CD4-positive, CD25-positive, alpha-beta regulatory T cell (primary cell): Measurements from ENCODE around the gene GEMIN2. TPM values are rescaled to one million over a fixed set of nuclear protein-coding genes. Genes with fewer than 3 reads are reported as not detected.
"Not testable (repeated sequence)": the region's sequence is repeated elsewhere in the genome, so short reads cannot be mapped to it uniquely, and the experiment has no call there.

Source experiments
- ATAC-seq, 2 donors: fragments of 150-1000 bp; cut with Tn5 transposase; one replicate each; pipeline ENCODE4 v1.10.0; 2021; ENCODE audit warnings: low read depth in 2 of 2, moderate number of reproducible peaks in 2 of 2, moderate library complexity in 1 of 2
- DNase-seq, 3 donors: peaks; one replicate each; pipeline versions ENCODE4 v3.0.0 to v3.0.0-alpha.2; 2012 to 2022; ENCODE audit warnings: mixed read lengths in 1 of 3
- H3K27ac ChIP-seq: one replicate; pipeline ENCODE4 v1.7.0; 2013; ENCODE audit warnings: mild to moderate bottlenecking, low read length; ENCODE audit not compliant: insufficient read depth, poor library complexity, severe bottlenecking
- H3K27me3 ChIP-seq: one replicate; pipeline ENCODE4 v1.7.0; 2013; ENCODE audit warnings: low read length; ENCODE audit not compliant: control insufficient read depth, insufficient read depth
- H3K36me3 ChIP-seq: one replicate; pipeline ENCODE4 v1.7.0; 2013; ENCODE audit warnings: mild to moderate bottlenecking, low read length, moderate library complexity; ENCODE audit not compliant: control insufficient read depth, insufficient read depth
- H3K4me1 ChIP-seq: 2 replicates; pipeline ENCODE4 v1.7.0; 2013; ENCODE audit warnings: mild to moderate bottlenecking, low read length; ENCODE audit not compliant: insufficient read depth, control insufficient read depth, poor library complexity, severe bottlenecking
- H3K4me3 ChIP-seq: one replicate; pipeline ENCODE4 v1.7.0; 2013; ENCODE audit warnings: low read depth, mild to moderate bottlenecking, low read length, moderate library complexity
- H3K9me3 ChIP-seq, 2 experiments: 1 replicate in 1 of 2; 2 replicates in 1 of 2; pipeline ENCODE4 v1.7.0; 2013; ENCODE audit warnings: low read length in 2 of 2, mild to moderate bottlenecking in 1 of 2, moderate library complexity in 1 of 2; ENCODE audit not compliant: control insufficient read depth in 2 of 2
- H3K27ac Mint-ChIP-seq, 3 donors: one replicate each; pipeline ENCODE4 v1.8.0; 2020 to 2022; ENCODE audit warnings: mild to moderate bottlenecking in 3 of 3, mixed read lengths in 3 of 3, moderate library complexity in 2 of 3
- H3K27me3 Mint-ChIP-seq: one replicate; pipeline ENCODE4 v1.8.0; 2022; ENCODE audit warnings: mild to moderate bottlenecking, mixed read lengths
- H3K36me3 Mint-ChIP-seq: one replicate; pipeline ENCODE4 v1.8.0; 2020; ENCODE audit warnings: mixed read lengths
- H3K4me1 Mint-ChIP-seq, 4 donors: one replicate each; pipeline ENCODE4 v1.8.0; 2020 to 2022; ENCODE audit warnings: mixed read lengths in 4 of 4, mild to moderate bottlenecking in 1 of 4
- H3K4me3 Mint-ChIP-seq, 4 donors: one replicate each; pipeline ENCODE4 v1.8.0; 2020 to 2022; ENCODE audit warnings: mild to moderate bottlenecking in 4 of 4, mixed read lengths in 4 of 4, moderate library complexity in 3 of 4
- H3K9me3 Mint-ChIP-seq, 7 donors: one replicate each; pipeline ENCODE4 v1.8.0; 2020 to 2022; ENCODE audit warnings: mixed read lengths in 7 of 7, mild to moderate bottlenecking in 3 of 7, moderate library complexity in 2 of 7
- polyA plus RNA-seq, 4 donors: library from polyadenylated mRNA; unstranded; fragments of 300-500 nt; fragmentation: Illumina TruSeq; gene quantifications; one replicate each; pipeline ENCODE4 v1.2.3, GENCODE V29; 2021
- total RNA-seq: library from RNA; stranded (reverse); gene quantifications from one replicate; pipeline ENCODE4 v1.2.3, GENCODE V29; 2022

Gene GEMIN2
- total and polyA plus RNA-seq, 5 donors from 2014 or later, result 13.4 to 18.8 (median 17.7) TPM

DNA sequence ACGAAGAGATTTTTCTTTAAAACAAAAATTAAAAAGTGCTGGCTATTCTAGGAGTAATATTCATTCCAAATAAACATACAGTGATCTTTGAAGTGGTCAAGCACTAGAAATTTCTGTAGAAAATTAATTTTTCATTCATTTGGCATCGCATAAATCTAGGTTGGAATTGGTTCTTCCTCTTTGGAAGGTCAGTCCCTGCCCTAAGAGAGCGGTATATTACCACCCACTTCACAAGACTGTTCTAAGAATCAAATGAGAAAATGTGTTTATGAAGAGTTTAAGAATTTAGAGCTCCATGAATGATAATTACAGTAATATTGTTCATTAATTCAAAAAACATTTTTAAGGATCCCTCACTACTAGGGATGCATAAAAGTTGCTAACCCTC, 444 bp upstream of the GEMIN2 start:
- H3K27ac Mint-ChIP-seq, result peak overlapping the region; percentile 77 to 99 (median 98)
- no peaks in the 10 kb centered on the region for H3K9me3 ChIP-seq

DNA sequence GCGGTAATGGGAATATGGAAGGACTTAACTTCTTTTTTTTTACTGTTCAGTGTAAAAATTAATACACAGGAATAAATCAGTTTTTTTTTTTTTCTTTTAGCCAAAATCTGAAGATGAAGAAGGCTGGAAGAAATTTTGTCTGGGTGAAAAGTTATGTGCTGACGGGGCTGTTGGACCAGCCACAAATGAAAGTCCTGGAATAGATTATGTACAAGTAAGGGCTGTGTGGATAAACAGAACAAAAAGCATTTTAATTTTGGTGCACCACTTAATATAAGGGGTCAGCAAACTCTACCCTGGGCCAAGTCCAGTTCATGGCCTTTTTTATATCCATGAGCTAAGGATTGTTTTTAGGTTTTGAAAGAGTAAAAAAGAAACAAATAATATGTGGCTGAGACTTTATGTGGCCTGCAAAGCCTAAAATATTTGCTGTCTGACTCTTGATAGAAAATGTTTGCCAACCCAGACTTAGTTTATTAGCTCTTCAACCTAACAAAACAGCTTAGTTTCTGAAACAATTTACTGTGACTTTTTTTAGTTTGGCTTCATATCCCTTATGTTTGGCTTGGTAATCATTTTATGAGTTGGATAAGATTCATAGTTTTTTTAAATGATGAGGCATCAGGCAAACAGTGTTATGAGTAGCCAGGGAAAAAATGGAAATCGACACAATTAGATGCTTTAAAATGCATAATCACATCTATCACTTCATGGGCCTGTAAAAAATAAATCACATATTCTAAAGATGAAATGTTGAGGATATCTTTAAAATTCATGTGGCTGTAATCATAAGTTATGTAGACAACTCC, 8.4 kb downstream of the GEMIN2 start:
- H3K27ac Mint-ChIP-seq, result peak overlapping the region in 1 of 3 donors; percentile 30
- H3K27me3 Mint-ChIP-seq, result no peaks in the 10 kb centered on the region
- H3K9me3 Mint-ChIP-seq, result no peaks in the 10 kb centered on the region
- H3K4me3 Mint-ChIP-seq, result no peak overlapping the region
- Histone ChIP-seq H3K27me3 (no peaks in the 10 kb centered on the region), H3K4me1 (no peaks in the 10 kb centered on the region), H3K9me3 (no peaks in the 10 kb centered on the region), H3K36me3 (peaks cover 50% of the 10 kb centered on the region), H3K4me3 (no peak overlapping the region), H3K27ac (no peak overlapping the region)
- no peak for DNase-seq
- H3K4me1 Mint-ChIP-seq, result peaks cover 0 to 5% (median 4%) of the 10 kb centered on the region in 4 donors
- no peak for ATAC-seq
- peaks cover 19% of the 10 kb centered on the region for H3K36me3 Mint-ChIP-seq

More for the DNA sequence above, 444 bp upstream of the GEMIN2 start:
- no peaks in the 10 kb centered on the region for H3K9me3 Mint-ChIP-seq
- H3K27me3 ChIP-seq, result no peaks in the 10 kb centered on the region
- H3K4me3 Mint-ChIP-seq, result peak overlapping the region; percentile 90 to 98 (median 97)
- no peaks in the 10 kb centered on the region for H3K36me3 Mint-ChIP-seq
- H3K36me3 ChIP-seq, result peaks cover 5% of the 10 kb centered on the region
- no peaks in the 10 kb centered on the region for H3K27me3 Mint-ChIP-seq
- H3K27ac ChIP-seq, result peak overlapping the region; percentile 76
- H3K4me1 ChIP-seq, result peaks cover 18% of the 10 kb centered on the region
- ATAC-seq (no peak), DNase-seq (no peak)
- peaks cover 9 to 35% (median 22%) of the 10 kb centered on the region in 4 donors for H3K4me1 Mint-ChIP-seq
- H3K4me3 ChIP-seq, result peak overlapping the region; percentile 93

DNA sequence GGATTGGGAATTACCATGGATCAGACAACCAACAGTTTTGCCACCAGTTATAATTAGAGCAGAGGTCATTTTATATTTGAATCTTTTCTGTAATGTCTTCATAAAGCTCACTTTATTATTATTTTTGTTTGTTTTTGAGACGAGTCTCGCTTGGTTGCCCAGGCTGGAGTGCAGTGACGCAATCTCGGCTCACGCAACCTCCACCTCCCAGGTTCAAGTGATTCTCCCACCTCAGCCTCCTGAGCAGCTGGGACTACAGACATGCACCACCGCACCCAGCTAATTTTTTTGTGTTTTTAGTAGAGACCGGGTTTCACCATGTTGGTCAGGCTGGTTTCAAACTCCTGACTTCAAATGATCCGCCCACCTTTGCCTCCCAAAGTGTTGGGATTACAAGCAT, 23.7 kb downstream of the GEMIN2 start:
- not testable (repeated sequence) for H3K27ac ChIP-seq, H3K4me3 ChIP-seq, H3K27me3 Mint-ChIP-seq, ATAC-seq, H3K9me3 ChIP-seq, DNase-seq, H3K4me3 Mint-ChIP-seq, H3K4me1 ChIP-seq, H3K4me1 Mint-ChIP-seq, H3K27me3 ChIP-seq, H3K9me3 Mint-ChIP-seq
- peaks cover 40% of the 10 kb centered on the region for H3K36me3 Mint-ChIP-seq
- H3K27ac Mint-ChIP-seq, result peak overlapping the region in 1 of 3 donors; percentile 73
- peaks cover 39% of the 10 kb centered on the region for H3K36me3 ChIP-seq

DNA sequence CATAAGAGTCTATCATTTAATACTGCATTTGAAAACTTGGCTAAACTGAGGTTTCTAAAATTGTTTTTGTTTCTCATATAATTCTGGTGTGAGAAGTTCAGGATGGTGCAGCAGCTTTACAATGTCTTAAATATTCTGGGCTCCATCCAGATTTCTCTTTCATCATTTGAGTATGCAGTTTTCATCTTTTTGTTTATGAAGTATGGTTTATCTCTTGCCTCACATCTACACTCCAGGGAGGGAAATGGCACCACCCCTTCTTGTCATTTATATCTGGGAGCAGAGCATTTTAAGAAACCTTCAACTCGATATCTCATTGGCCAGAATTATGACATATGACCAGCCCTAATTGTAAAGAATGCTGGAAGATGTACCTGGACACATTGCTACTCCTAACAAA, 24.3 kb downstream of the GEMIN2 start:
- Mint-ChIP-seq H3K9me3 (no peaks in the 10 kb centered on the region), H3K27ac (peak overlapping the region in 1 of 3 donors; percentile 73), H3K27me3 (no peaks in the 10 kb centered on the region), H3K4me1 (peaks cover 0 to 5% (median 3%) of the 10 kb centered on the region in 4 donors), H3K4me3 (no peak overlapping the region), H3K36me3 (peaks cover 42% of the 10 kb centered on the region)
- Histone ChIP-seq H3K9me3 (no peaks in the 10 kb centered on the region), H3K36me3 (peaks cover 37% of the 10 kb centered on the region), H3K27me3 (no peaks in the 10 kb centered on the region), H3K27ac (no peak overlapping the region), H3K4me3 (no peak overlapping the region), H3K4me1 (no peaks in the 10 kb centered on the region)
- DNase-seq, result no peak
- ATAC-seq, result no peak

DNA sequence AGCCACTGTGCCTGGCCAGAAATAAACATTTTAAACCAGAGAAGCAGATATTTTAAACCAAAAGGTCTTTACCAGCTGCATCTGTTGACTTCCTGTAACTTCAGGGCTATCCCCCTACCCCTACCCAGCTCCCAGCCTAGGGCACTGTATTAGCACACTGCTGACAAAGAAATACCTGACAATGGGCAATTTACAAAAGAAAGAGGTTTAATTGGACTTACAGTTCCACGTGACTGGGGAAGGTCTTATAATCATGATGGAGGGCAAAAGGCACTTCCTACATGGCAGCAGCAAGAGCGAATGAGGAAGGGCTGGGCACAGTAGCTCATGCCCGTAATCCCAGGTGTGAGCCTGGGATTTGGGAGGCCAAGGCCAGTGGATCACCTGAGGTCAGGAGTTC, 26.0 kb downstream of the GEMIN2 start:
- no peak overlapping the region for H3K4me3 Mint-ChIP-seq
- H3K4me3 ChIP-seq, result no peak overlapping the region
- no peaks in the 10 kb centered on the region for H3K9me3 Mint-ChIP-seq
- no peak overlapping the region for H3K27ac Mint-ChIP-seq
- peaks cover 21% of the 10 kb centered on the region for H3K36me3 ChIP-seq
- H3K27me3 Mint-ChIP-seq, result no peaks in the 10 kb centered on the region
- H3K4me1 ChIP-seq, result no peaks in the 10 kb centered on the region
- no peak for ATAC-seq
- peaks cover 0 to 5% (median 3%) of the 10 kb centered on the region in 4 donors for H3K4me1 Mint-ChIP-seq
- H3K27ac ChIP-seq, result no peak overlapping the region
- H3K27me3 ChIP-seq, result no peaks in the 10 kb centered on the region
- no peaks in the 10 kb centered on the region for H3K9me3 ChIP-seq
- no peak for DNase-seq
- H3K36me3 Mint-ChIP-seq, result peaks cover 32% of the 10 kb centered on the region

DNA sequence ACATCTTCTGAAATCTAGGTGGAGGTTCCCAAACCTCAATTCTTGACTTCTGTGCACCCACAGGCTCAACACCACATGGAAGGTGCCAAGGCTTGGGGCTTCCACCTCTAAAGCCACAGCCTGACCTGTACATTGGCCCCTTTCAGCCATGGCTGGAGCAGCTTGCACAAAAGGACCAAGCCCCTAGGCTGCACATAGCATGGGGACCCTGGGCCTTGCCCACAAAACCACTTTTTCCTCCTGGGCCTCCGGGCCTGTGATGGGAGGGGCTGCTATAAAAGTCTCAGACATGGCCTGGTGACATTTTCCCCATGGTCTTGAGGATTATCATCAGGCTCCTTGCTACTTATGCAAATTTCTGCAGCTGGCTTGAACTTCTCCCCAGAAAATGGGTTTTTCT, 27.5 kb downstream of the GEMIN2 start:
- peaks cover 29% of the 10 kb centered on the region for H3K36me3 Mint-ChIP-seq
- not testable (repeated sequence) for DNase-seq, ATAC-seq, H3K9me3 Mint-ChIP-seq, H3K4me1 ChIP-seq, H3K4me3 ChIP-seq, H3K27ac Mint-ChIP-seq, H3K27me3 Mint-ChIP-seq, H3K9me3 ChIP-seq, H3K4me1 Mint-ChIP-seq, H3K27me3 ChIP-seq, H3K27ac ChIP-seq, H3K4me3 Mint-ChIP-seq
- peaks cover 13% of the 10 kb centered on the region for H3K36me3 ChIP-seq

DNA sequence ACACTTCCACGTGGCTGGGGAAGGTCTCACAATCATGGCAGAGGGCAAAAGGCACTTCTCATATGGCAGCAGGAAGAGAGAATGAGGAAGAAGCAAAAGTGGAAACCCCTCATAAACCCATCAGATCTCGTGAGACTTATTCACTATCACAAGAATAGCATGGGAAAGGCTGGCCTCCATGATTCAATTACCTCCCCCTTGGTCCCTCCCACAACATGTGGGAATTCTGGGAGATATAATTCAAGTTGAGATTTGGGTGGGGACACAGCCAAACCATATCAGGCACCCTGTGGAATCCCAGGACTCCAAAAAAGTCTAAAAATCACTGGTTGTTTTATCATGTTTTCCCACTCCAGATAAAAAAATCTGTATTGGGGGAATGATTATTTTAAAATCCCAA, 29.1 kb downstream of the GEMIN2 start:
- H3K27ac ChIP-seq, H3K9me3 ChIP-seq, H3K27me3 ChIP-seq, ATAC-seq, H3K4me1 Mint-ChIP-seq, H3K4me3 Mint-ChIP-seq, H3K4me1 ChIP-seq, DNase-seq, H3K4me3 ChIP-seq, H3K36me3 ChIP-seq, H3K9me3 Mint-ChIP-seq, H3K27me3 Mint-ChIP-seq: not testable (repeated sequence)
- peaks cover 34% of the 10 kb centered on the region for H3K36me3 Mint-ChIP-seq
- H3K27ac Mint-ChIP-seq, result peak overlapping the region in 2 of 3 donors; percentile 4 to 39
